Endothelial cell of umbilical vein (primary cell): ENCODE measurements around the gene CAPNS1. TPM values are rescaled to one million over a fixed set of nuclear protein-coding genes. Genes with fewer than 3 reads are reported as not detected.

Source experiments
- BruUV-seq: library from RNA; stranded (reverse); fragments of 400-500 nt; replicated peaks from 2 replicates; lab custom pipeline; 2021; lab: Mats Ljungman, UMichigan
- CTCF ChIA-PET: fragments of 300-600, 350-600 bp; sonication (Branson Sonifier 250); formaldehyde crosslinking; loops from one replicate; lab custom pipeline; 2021; ENCODE audit warnings: antibody characterized with exemption, inconsistent platforms; lab: Charles Lee
- POLR2A ChIA-PET: fragments of 300-600, 350-600 bp; sonication (Branson Sonifier 250); formaldehyde crosslinking; loops from one replicate; lab custom pipeline; 2021; ENCODE audit warnings: antibody characterized with exemption, inconsistent platforms; lab: Charles Lee
- DNase-seq: peaks from one replicate; pipeline ENCODE4 v3.0.0-alpha.2; 2011; ENCODE audit warnings: low read depth, low spot score
- FAIRE-seq: peaks from 2 replicates; lab custom pipeline; 2011; peaks lifted over from hg19 to GRCh38; lab: Jason Lieb, UNC
- H2AFZ ChIP-seq: 2 replicates; pipeline ENCODE4 v1.6.0; 2012; ENCODE audit warnings: low read depth, low read length, control low read depth, inconsistent platforms
- H3K27ac ChIP-seq: 2 replicates; pipeline ENCODE4 v1.5.1; 2011; ENCODE audit warnings: low read depth, mild to moderate bottlenecking, control low read depth, low read length, moderate library complexity; ENCODE audit not compliant: insufficient read depth
- H3K27me3 ChIP-seq, 2 experiments: 2 replicates each; pipeline versions ENCODE4 v1.6.0 to v1.6.1; 2011; ENCODE audit warnings: low read length in 2 of 2, mixed read lengths in 1 of 2; ENCODE audit not compliant: control insufficient read depth in 2 of 2, insufficient read depth in 2 of 2
- H3K36me3 ChIP-seq, 2 experiments: 2 replicates in 1 of 2; 3 replicates in 1 of 2; pipeline ENCODE4 v1.5.1; 2011; ENCODE audit warnings: low read length in 2 of 2, mild to moderate bottlenecking in 1 of 2, moderate library complexity in 1 of 2; ENCODE audit not compliant: control insufficient read depth in 2 of 2, insufficient read depth in 2 of 2; ENCODE audit errors: extremely low read depth in 1 of 2
- H3K4me1 ChIP-seq: 3 replicates; pipeline ENCODE4 v1.5.1; 2011; ENCODE audit warnings: mild to moderate bottlenecking, low read length; ENCODE audit not compliant: control insufficient read depth, insufficient read depth; ENCODE audit errors: extremely low read depth
- H3K4me2 ChIP-seq: 2 replicates; pipeline ENCODE4 v1.6.1; 2011; ENCODE audit warnings: low read length, control low read depth, mixed read lengths; ENCODE audit not compliant: insufficient read depth
- H3K4me3 ChIP-seq, 3 experiments: fragments of 200-600 bp in 1 of 3; sonication (generic), shearing (Covaris generic) in 1 of 3; replicated peaks in 1 of 3; 2 replicates each; pipeline ENCODE4 v1.5.1; 2011 to 2016; ENCODE audit warnings: control low read depth in 3 of 3, low read length in 3 of 3, mild to moderate bottlenecking in 2 of 3, inconsistent platforms in 1 of 3, low read depth in 1 of 3, moderate library complexity in 1 of 3; ENCODE audit not compliant: insufficient read depth in 1 of 3
- H3K79me2 ChIP-seq: 2 replicates; pipeline ENCODE4 v1.6.0; 2012; ENCODE audit warnings: low read length, inconsistent platforms; ENCODE audit not compliant: control insufficient read depth, insufficient read depth
- H3K9ac ChIP-seq: replicated peaks from 2 replicates; pipeline ENCODE3; 2011; ENCODE audit warnings: low read length, control low read depth; ENCODE audit not compliant: insufficient read depth; ENCODE audit errors: extremely low read depth
- H3K9me1 ChIP-seq: replicated peaks from 3 replicates; pipeline ENCODE4 v1.6.0; 2011; ENCODE audit warnings: mild to moderate bottlenecking, low read length; ENCODE audit not compliant: control insufficient read depth, insufficient read depth; ENCODE audit errors: extremely low read depth
- H3K9me3 ChIP-seq: replicated peaks from 2 replicates; pipeline ENCODE4 v1.5.1; 2012; ENCODE audit warnings: low read length, inconsistent platforms; ENCODE audit not compliant: control insufficient read depth, insufficient read depth
- H4K20me1 ChIP-seq: replicated peaks from 2 replicates; pipeline ENCODE3; 2011; ENCODE audit warnings: mild to moderate bottlenecking, low read length; ENCODE audit not compliant: control insufficient read depth, insufficient read depth; ENCODE audit errors: extremely low read depth
- CTCF ChIP-seq, 2 donors: IDR thresholded peaks; 1 replicate in 1 of 2; 2 replicates in 1 of 2; pipeline ENCODE4 v1.5.1; 2011; ENCODE audit warnings: low read length in 2 of 2, mild to moderate bottlenecking in 2 of 2, moderate library complexity in 2 of 2, control low read depth in 1 of 2, inconsistent platforms in 1 of 2, low read depth in 1 of 2; ENCODE audit not compliant: insufficient read depth in 1 of 2; ENCODE audit errors: extremely low read depth in 1 of 2
- EZH2 ChIP-seq: IDR thresholded peaks from 2 replicates; pipeline ENCODE4 v1.6.1; 2012; ENCODE audit warnings: borderline replicate concordance, low read depth, mild to moderate bottlenecking, moderate library complexity, low read length, inconsistent platforms; ENCODE audit not compliant: severe bottlenecking
- FOS ChIP-seq: IDR thresholded peaks from 2 replicates; pipeline ENCODE4 v1.6.1; 2011; ENCODE audit warnings: mild to moderate bottlenecking, low read length, moderate library complexity, borderline replicate concordance; ENCODE audit not compliant: insufficient read depth
- GATA2 ChIP-seq: IDR thresholded peaks from 2 replicates; pipeline ENCODE4 v1.7.0; 2011; ENCODE audit warnings: low read depth, mild to moderate bottlenecking, moderate library complexity, mixed read lengths, low read length; ENCODE audit not compliant: insufficient read length, insufficient read depth
- JUN ChIP-seq: IDR thresholded peaks from 2 replicates; pipeline ENCODE4 v1.6.1; 2011; ENCODE audit warnings: borderline replicate concordance, low read depth; ENCODE audit not compliant: insufficient read length, insufficient read depth
- MAX ChIP-seq: IDR thresholded peaks from 2 replicates; pipeline ENCODE4 v1.6.1; 2011; ENCODE audit not compliant: insufficient read depth, insufficient read length
- POLR2A ChIP-seq: IDR thresholded peaks from 2 replicates; pipeline ENCODE4 v1.6.1; 2012; ENCODE audit warnings: low read depth, mild to moderate bottlenecking, control low read depth, low read length
- POLR2AphosphoS5 ChIP-seq: IDR thresholded peaks from 2 replicates; pipeline ENCODE4 v1.6.1; 2012; ENCODE audit warnings: low read depth, mild to moderate bottlenecking, control low read depth, low read length, moderate library complexity; ENCODE audit not compliant: insufficient read depth
- dilution Hi-C: fragments of 300-500 bp; cut with MboI; formaldehyde crosslinking; loops from one replicate; pipeline ENCODE4 v1.15.0; 2019; ENCODE audit warnings: low sequenced_read_pairs; ENCODE audit not compliant: extremely low pct_ligation_motif_present
- intact Hi-C: fragments of 100-400 bp; cut with micrococcal nuclease; formaldehyde crosslinking; loops from one replicate; pipeline ENCODE4 v1.10.0; 2022
- polyA plus RNA-seq, 4 experiments: library from polyadenylated mRNA; depleted of rRNA in 3 of 4; stranded (reverse) in 3 of 4; unstranded in 1 of 4; fragments of >200 nt; gene quantifications; 2 replicates each; pipeline versions ENCODE4 v1.2.1 to v1.2.3, GENCODE V29; 2011 to 2012; ENCODE audit warnings: missing spikeins in 1 of 4
- total RNA-seq: library from RNA; stranded (reverse); gene quantifications from 2 replicates; pipeline ENCODE4 v1.2.3, GENCODE V29; 2021

CAPNS1 gene
- total and polyA plus RNA-seq, 2 donors (not counting 3 experiments of a cell fraction or from before 2014, with no cell fraction given), result 777 to 1,095 TPM

- BruUV-seq, result no TSS peak
- Histone ChIP-seq H3K9me1 (no peaks in the 10 kb centered on the region), H3K9ac (no peak overlapping the region), H3K9me3 (no peaks in the 10 kb centered on the region), H3K27ac (no peak overlapping the region), H3K4me3 (no peak overlapping the region), H3K36me3 (peaks cover 5 to 17% of the 10 kb centered on the region in 2 experiments), H3K4me2 (no peak overlapping the region), H2AFZ (no peak overlapping the region), H3K4me1 (peaks cover 13% of the 10 kb centered on the region), H3K79me2 (no peaks in the 10 kb centered on the region), H4K20me1 (no peaks in the 10 kb centered on the region), H3K27me3 (no peaks in the 10 kb centered on the region)
- ChIA-PET POLR2A (no interaction called here), CTCF (interaction anchor here (0.8 to 3.4 kb wide), 5 partner anchors 10 to 93 kb away, joined by 3 to 23 read pairs (median 11); no protein-coding TSS in a partner anchor)
- intact Hi-C loops (no loop called here), dilution Hi-C loops (no loop called here)
- DNase-seq (no peak), FAIRE-seq (peak; percentile 35)
- no peak for TF ChIP-seq MAX
- TF ChIP-seq FOS, result no peak
- TF ChIP-seq POLR2A, result no peak
- TF ChIP-seq CTCF (IDR thresholded peaks at IDR 0.05; ENCODE audit: extremely low read depth in 1 of 2, insufficient read depth in 1 of 2, low read depth in 1 of 2, low read length in 2 of 2), result no peak
- TF ChIP-seq JUN, result no peak
- no peak for TF ChIP-seq GATA2
- no peak for TF ChIP-seq POLR2AphosphoS5
- no peak for TF ChIP-seq EZH2
Observed at GRCh38 chr19:36153126-36153525, 13.3 kb downstream of the CAPNS1 start.
